T-helper 22 cell (primary cell): Measurements from ENCODE around the gene SNN.

Experiments
- DNase-seq: peaks from one replicate; pipeline ENCODE4 v3.0.0-alpha.2; 2020; ENCODE audit warnings: low read depth

The SNN gene

DNA sequence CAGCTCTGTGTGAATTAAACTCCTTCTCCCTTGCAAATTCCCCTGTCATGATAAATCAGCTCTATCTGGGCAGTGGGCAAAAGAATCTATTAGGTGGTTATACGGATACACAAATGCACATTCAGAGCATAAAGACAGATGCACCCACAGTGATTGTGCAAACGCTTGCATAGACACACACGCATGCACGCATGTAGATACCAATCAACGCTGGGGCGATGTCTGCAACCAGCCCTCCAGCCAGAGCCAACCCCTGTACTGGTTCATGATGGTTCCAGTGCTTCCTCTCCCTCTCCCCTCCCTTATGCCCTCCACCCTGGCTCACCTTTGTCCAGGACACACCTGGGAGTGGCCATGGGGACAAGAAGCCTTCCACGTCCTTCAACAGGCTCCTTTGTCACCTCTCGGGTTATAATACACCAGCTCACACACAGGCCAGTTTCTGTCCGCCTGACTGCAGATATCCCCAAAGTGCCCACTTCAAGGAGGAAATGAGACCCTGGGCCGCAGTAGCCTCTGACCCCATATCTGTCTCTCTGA lies 33.1 kb upstream of the SNN start:
- DNase-seq, result no peak

GRCh38 chr16:11635679-11636171 lies 32.5 kb upstream of the SNN start:
- no peak for DNase-seq

DNA sequence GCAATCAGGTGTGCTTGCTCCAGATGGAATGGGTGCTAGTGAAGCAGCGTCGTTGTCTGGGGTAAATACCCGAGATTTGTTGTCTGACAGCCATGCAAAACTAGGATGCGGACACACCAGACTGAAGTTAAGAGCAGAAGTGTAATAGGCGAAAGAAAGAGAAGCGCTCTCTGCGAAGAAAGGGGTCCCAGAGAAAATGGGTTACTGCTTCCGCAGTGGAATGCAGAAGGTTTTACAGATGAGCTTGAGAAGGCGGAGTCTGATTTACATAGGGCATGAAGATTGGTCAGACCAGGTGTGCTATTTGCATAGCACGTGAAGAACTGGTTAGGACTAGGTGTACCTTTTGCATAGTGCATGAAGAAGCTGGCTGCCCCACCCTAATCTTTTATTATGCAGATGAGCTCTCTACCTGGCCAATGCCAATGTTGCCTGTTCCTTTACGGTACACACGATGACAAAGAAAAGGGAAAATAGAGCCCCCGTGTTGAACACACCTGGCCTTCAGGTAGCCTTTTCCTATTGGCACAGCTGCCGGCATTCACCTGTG lies 32.0 kb upstream of the SNN start:
- no peak for DNase-seq

DNA sequence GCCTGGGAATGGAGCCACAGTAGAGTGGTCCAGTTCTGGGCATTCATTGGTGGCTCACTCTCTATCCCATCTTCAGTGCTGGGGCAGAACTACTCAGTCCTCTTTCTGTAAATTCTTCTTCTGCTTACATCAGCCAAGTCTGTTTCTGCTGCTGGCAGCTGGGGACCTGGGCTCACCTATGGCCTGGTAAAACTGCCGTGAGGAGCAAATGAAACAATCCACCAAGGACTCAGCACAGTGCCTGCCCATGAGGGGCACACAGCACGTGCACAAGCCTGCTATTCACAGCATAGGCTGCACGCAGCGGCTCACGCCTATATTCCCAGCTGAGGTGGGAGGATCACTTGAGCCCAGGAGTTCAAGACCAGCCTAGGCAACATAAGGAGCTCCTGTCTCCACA lies 30.9 kb upstream of the SNN start:
- no peak for DNase-seq

DNA sequence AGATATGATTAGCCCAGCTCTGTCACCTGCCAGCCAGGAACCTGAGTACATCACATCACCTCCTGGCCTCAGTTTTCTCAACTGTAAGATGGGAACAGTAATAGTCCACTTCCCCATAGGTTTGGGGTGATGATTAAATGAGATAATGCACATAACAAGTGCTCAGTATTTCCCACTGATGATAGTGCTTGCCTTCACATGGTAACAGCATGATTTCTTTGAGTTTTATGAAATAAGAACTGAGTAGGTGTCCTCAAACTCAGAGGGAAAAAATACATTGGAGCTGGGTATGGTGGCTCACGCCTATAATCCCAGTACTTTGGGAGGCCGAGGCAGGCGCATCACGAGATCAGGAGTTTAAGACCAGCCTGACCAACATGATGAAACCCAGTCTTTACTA lies 30.1 kb upstream of the SNN start:
- DNase-seq, result no peak

- no peak for DNase-seq
Measured at GRCh38 chr16:11639008-11639562, 29.2 kb upstream of the SNN start.

DNA sequence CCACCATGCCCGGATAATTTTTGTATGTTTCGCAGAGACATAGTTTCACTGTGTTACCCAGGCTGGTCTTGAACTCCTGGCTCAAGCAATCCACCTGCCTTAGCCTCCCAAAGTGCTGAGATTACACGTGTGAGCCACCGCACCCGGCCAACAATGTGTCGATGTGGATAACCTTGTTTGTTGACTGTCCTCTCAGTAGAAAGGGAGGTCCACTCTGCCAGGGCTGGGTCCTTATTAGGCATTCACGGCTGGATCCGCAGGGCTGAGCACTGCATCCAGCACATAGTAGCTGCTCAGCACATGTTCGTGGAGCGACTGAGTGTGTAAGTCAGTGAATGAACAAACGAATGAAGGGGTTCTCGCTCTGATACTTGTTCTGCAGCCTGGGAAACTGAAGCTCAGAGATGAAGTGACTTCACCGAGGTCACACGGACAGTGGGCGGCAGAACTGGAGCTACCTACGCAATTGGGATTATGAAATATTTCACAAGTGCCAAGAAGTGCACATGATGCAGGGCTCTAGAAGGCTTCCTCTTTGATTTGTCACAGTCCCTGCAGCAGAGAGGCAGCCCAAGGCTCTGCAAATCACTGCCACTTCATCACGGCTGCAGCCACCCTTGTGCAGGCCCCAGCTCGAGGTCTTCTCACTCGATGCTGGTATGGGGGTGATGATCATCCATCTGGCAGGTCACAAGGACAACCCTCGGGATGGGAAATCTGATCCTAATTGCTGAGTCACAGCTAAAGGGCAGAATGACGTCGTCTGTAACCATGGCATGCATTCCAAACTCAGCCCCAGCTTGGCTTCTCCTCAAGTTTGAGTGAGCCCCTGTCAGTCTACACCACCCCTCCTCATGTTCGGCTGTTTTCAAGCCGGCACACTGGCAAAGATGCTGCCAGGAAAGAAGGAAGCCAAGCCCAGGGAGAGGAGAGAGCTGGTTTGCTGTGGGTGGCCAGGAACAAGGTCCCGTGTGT lies 28.0 kb upstream of the SNN start:
- DNase-seq, result no peak

DNA sequence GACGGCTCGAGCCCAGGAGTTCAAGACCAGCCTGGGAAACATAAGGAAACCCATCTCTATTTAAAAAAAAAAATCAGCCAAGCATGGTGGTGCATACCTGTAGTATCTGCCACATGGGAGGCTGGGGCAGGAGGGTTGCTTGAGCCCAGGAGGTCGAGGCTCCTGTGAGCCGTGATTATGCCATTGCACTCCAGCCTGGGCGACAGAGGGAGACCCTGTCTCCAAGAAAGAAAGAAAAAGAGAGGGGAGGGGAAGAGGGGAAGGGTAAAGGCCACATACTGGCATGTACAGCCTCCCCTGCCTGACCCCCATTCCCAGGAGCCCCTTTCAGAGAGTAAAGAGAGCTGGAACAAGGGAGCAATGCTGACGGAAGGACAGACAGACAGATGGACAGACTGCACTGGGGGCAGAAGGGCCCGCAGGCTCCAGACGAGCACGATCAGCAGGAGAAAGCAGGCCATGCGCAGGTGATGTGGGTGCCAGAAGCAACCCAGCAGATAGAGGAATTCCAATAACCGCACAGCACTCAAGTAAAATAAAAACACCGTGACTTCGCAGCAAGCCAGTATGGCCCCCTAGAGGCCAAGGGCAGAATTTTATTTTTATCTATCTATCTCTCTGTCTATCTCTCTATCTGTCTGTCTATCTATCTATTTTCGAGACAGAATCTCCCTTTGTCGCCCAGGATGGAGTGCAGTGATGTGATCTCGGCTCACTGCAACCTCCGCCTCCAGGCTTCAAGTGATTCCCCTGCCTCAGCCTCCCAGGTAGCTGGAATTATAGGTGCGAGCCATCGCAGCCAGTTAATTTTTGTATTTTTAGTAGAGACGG lies 27.1 kb upstream of the SNN start:
- no peak for DNase-seq

- DNase-seq, result no peak
Measured at GRCh38 chr16:11642765-11643116, 25.5 kb upstream of the SNN start.

- no peak for DNase-seq
Measured at GRCh38 chr16:11649276-11649675, 19.0 kb upstream of the SNN start.

DNA sequence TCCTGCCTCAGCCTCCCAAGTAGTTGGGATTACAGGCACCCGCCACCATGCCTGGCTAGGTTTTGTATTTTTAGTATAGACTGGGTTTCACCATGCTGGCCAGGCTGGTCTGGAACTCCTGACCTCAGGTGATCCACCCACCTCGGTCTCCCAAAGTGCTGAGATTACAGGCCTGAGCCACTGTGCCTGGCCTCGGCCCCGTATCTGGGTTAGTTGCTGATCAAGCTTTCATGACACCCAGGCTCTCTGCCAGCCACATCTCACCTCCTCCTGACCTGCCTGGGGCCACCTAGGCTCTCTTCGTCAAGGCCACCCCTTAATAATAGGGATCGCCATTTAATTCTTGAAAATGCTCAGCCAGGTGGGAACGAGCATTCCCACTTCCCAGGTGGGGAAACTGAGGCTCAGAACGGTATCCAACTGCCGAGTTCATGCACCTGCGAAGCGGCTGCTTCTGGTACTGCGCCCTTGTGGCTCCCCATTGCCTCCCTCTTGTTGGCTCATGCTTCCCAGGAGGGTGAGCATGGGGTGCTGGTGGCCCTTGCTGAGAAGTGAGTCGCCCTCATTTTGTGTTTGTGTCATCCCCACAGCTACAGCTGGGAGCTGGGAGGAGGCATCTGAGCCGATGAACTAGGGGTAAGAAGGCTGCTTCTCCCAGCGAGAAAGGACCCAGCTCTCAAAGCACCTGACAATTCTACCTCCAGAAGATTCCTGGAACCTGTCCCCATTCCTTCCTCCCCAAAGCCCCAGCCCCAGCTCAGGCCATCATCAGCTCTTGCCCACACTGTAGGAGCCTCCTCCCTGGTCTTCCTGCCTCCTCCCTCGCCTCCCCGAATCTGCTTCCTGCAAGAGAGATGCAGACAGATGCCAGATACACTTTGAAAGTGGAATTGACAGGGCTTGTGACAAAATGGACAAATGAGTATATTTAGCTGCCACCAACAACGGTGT lies 17.3 kb upstream of the SNN start:
- no peak for DNase-seq

DNA sequence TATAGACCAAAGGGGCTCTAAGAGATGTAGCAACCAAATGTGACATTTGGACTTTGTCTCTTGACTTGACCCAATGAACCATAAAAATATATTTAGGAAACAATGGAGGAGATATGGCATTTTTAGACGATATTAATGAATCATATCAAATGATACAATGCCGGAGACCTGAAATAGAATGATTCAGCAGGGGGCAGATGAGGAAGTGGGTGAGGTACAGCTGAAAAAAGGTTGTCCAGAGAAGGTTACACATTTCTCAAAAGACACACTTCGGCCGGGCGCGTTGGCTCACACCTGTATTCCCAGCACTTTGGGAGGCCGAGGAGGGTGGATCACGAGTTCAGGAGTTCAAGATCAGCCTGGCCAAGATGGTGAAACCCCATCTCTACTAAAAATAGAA lies 16.5 kb upstream of the SNN start:
- DNase-seq, result no peak

DNA sequence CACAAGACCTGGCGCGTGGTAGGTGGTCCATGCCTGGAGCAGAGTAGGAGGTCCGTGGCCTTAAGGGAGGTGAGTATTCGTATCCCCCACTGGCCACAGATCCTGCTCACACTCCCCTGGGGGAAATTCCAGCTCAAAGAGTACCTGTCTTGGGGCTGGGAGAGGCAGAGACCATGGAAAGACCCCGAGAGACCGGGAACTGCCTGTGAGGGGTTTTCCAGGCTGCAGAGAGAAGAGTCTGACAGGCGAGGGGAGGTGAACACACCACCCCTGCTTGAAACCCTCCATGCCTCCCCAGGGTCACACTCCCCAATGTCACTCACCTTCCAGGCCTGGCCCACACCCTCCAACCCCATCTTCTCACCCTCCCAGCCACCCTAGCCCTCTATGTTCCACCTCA lies 12.6 kb upstream of the SNN start:
- DNase-seq, result no peak

DNA sequence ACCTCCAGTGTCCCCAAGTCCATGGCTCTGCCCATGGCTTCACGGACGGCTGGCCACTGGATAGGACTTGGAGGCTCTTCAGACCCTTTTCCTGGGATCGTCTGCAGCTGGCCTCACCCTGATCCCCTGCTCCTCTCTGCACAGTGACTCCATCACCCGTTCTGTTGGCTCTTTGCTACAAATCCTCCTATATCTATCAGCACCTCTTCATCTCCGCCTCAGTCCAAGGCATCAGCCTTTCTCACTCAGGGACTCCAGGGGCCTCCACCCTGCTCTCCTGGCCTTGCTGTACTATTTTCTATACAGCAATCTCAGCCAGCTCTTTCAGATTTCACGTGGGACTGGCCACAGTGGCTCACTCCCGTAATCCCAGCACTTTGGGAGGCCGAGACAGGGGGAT lies 10.7 kb upstream of the SNN start:
- DNase-seq, result no peak

- DNase-seq, result no peak
Measured at GRCh38 chr16:11658896-11659708, 9.2 kb upstream of the SNN start.

GRCh38 chr16:11660565-11660964 lies 7.7 kb upstream of the SNN start:
- no peak for DNase-seq

DNA sequence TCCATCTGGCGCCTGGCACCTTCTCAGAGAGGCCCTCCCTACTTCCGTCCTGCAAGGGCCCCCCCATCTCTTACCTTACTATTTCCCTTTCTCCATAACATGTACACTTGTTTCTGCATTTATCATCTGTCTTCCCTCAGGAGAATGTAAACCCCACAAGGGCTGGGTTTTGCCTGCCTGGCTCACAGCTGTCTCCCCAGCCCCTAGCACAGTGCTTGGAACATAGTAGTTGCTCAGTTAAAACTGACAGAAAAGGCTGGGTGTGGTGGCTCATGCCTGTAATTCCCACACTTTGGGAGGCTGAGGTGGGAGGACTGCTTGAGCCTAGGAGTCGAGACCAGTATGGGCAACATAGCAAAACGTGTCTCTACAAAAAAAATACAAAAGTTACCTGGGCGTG lies 5.7 kb upstream of the SNN start:
- no peak for DNase-seq

GRCh38 chr16:11665071-11665491 lies 3.2 kb upstream of the SNN start:
- DNase-seq, result no peak

GRCh38 chr16:11666103-11667055 lies 1.9 kb upstream of the SNN start:
- DNase-seq, result no peak
